PC-9 (cell line): Measurements from ENCODE around the gene MORN5.

Source experiments
- EZH2 ChIP-seq: fragments of 200-600 bp; sonication (generic); IDR thresholded peaks from 2 replicates; pipeline ENCODE4 v1.8.0; 2017; ENCODE audit warnings: antibody characterized with exemption, low read depth
- TF ChIP-seq, protein P1 (sequence below): fragments of 200-600 bp; sonication (generic); conservative IDR thresholded peaks from 2 replicates; pipeline ENCODE4 v1.6.1; 2017; ENCODE audit warnings: mixed run types, antibody characterized with exemption, mild to moderate bottlenecking, moderate library complexity

- TF ChIP-seq, protein P1, sequence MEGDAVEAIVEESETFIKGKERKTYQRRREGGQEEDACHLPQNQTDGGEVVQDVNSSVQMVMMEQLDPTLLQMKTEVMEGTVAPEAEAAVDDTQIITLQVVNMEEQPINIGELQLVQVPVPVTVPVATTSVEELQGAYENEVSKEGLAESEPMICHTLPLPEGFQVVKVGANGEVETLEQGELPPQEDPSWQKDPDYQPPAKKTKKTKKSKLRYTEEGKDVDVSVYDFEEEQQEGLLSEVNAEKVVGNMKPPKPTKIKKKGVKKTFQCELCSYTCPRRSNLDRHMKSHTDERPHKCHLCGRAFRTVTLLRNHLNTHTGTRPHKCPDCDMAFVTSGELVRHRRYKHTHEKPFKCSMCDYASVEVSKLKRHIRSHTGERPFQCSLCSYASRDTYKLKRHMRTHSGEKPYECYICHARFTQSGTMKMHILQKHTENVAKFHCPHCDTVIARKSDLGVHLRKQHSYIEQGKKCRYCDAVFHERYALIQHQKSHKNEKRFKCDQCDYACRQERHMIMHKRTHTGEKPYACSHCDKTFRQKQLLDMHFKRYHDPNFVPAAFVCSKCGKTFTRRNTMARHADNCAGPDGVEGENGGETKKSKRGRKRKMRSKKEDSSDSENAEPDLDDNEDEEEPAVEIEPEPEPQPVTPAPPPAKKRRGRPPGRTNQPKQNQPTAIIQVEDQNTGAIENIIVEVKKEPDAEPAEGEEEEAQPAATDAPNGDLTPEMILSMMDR: no peak
- TF ChIP-seq EZH2: no peak
These were observed 40.0 kb upstream of the MORN5 start for GRCh38 chr9:122119721-122120120.
